GF-D8 (cell line): ENCODE results near the gene ESPNL.

Experiments
- DNase-seq: peaks from one replicate; lab custom pipeline; 2025; lab: John Stamatoyannopoulos, UW

ESPNL gene

GRCh38 chr2:238141541-238142318 lies 41.6 kb downstream of the ESPNL start:
- peak; percentile 36 for DNase-seq

GRCh38 chr2:238142382-238143205 lies 42.5 kb downstream of the ESPNL start:
- no peak for DNase-seq

- no peak for DNase-seq
Observed at GRCh38 chr2:238143239-238143951, 43.3 kb downstream of the ESPNL start.

GRCh38 chr2:238144262-238144661 lies 44.1 kb downstream of the ESPNL start:
- DNase-seq = no peak

GRCh38 chr2:238145046-238145445 lies 44.9 kb downstream of the ESPNL start:
- no peak for DNase-seq

GRCh38 chr2:238145851-238146250 lies 45.7 kb downstream of the ESPNL start:
- DNase-seq = no peak

GRCh38 chr2:238146884-238147544 lies 46.9 kb downstream of the ESPNL start:
- no peak for DNase-seq

- DNase-seq = no peak
Observed at GRCh38 chr2:238148981-238149380, 48.8 kb downstream of the ESPNL start.

GRCh38 chr2:238149841-238150572 lies 49.9 kb downstream of the ESPNL start:
- no peak for DNase-seq

- DNase-seq = no peak
Observed at GRCh38 chr2:238150686-238151085, 50.5 kb downstream of the ESPNL start.

GRCh38 chr2:238151205-238151604 lies 51.1 kb downstream of the ESPNL start:
- DNase-seq = no peak

- DNase-seq = no peak
Observed at GRCh38 chr2:238151628-238152235, 51.6 kb downstream of the ESPNL start.

- no peak for DNase-seq
Observed at GRCh38 chr2:238152771-238153688, 52.9 kb downstream of the ESPNL start.

- no peak for DNase-seq
Observed at GRCh38 chr2:238154570-238154969, 54.4 kb downstream of the ESPNL start.

GRCh38 chr2:238155051-238155760 lies 55.1 kb downstream of the ESPNL start:
- no peak for DNase-seq

- no peak for DNase-seq
Observed at GRCh38 chr2:238155761-238156694, 55.9 kb downstream of the ESPNL start.

GRCh38 chr2:238157506-238158017 lies 57.4 kb downstream of the ESPNL start:
- no peak for DNase-seq

GRCh38 chr2:238158018-238158508 lies 57.9 kb downstream of the ESPNL start:
- DNase-seq = no peak
